Ovary (tissue), 3 donors: ENCODE measurements around the gene SPACA9.

ENCODE experiments used
- EP300 ChIP-seq: sonication (generic); formaldehyde crosslinking; IDR thresholded peaks from one replicate; pipeline ENCODE4 v1.6.1; 2017; ENCODE audit warnings: antibody characterized with exemption
- TF ChIP-seq, protein P1 (sequence below), 3 donors: fragments of 450-650 bp in 2 of 3; fragments of 200-600 bp in 1 of 3; IDR thresholded peaks; one replicate each; pipeline versions ENCODE4 v1.5.1 to v1.8.0; 2016 to 2022; ENCODE audit warnings: antibody characterized with exemption in 3 of 3, mild to moderate bottlenecking in 1 of 3
- donor health status: DM: no; HTN: no; CAD: no.

- TF ChIP-seq, protein P1, sequence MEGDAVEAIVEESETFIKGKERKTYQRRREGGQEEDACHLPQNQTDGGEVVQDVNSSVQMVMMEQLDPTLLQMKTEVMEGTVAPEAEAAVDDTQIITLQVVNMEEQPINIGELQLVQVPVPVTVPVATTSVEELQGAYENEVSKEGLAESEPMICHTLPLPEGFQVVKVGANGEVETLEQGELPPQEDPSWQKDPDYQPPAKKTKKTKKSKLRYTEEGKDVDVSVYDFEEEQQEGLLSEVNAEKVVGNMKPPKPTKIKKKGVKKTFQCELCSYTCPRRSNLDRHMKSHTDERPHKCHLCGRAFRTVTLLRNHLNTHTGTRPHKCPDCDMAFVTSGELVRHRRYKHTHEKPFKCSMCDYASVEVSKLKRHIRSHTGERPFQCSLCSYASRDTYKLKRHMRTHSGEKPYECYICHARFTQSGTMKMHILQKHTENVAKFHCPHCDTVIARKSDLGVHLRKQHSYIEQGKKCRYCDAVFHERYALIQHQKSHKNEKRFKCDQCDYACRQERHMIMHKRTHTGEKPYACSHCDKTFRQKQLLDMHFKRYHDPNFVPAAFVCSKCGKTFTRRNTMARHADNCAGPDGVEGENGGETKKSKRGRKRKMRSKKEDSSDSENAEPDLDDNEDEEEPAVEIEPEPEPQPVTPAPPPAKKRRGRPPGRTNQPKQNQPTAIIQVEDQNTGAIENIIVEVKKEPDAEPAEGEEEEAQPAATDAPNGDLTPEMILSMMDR (IDR thresholded peaks at IDR 0.05) = no peak
- no peak for TF ChIP-seq EP300
These were observed 31.7 kb downstream of the SPACA9 start for GRCh38 chr9:132910376-132910775.
